Activated T-cell treated with anti-CD3 and anti-CD28 coated beads, Interleukin-2, amount 50 U/mL, for 24 hours (primary cell): Measurements from ENCODE around the gene ASCL2.
A peak's percentile ranks its signal among the peaks of the same experiment; 100 is the strongest.

Experiments
- DNase-seq: peaks from one replicate; pipeline ENCODE4 v3.0.0-alpha.2; 2020
- H3K27ac Mint-ChIP-seq: 2 replicates; pipeline ENCODE4 v1.8.0; 2020; ENCODE audit warnings: mild to moderate bottlenecking, mixed read lengths
- H3K27me3 Mint-ChIP-seq: 2 replicates; pipeline ENCODE4 v1.8.0; 2020; ENCODE audit warnings: mixed read lengths
- H3K36me3 Mint-ChIP-seq: 2 replicates; pipeline ENCODE4 v1.8.0; 2020; ENCODE audit warnings: low read depth, mixed read lengths
- H3K4me1 Mint-ChIP-seq: 2 replicates; pipeline ENCODE4 v1.8.0; 2020; ENCODE audit warnings: low read depth, mixed read lengths
- H3K4me3 Mint-ChIP-seq: 2 replicates; pipeline ENCODE4 v1.8.0; 2020; ENCODE audit warnings: mild to moderate bottlenecking, moderate library complexity, mixed read lengths
- H3K9me3 Mint-ChIP-seq: 2 replicates; pipeline ENCODE4 v1.8.0; 2020; ENCODE audit warnings: mixed read lengths

ASCL2 gene

GRCh38 chr11:2270322-2271076, at the start of gene ASCL2:
Gene ASCL2 (minus strand): TSS chr11:2270588. CDS start chr11:2270332, 256 bp downstream.
- peaks cover 44% of the 10 kb centered on the region for H3K27me3 Mint-ChIP-seq
- H3K9me3 Mint-ChIP-seq = no peaks in the 10 kb centered on the region
- peak within 1 kb of the TSS; percentile 59 for H3K27ac Mint-ChIP-seq
- peak within 1 kb of the TSS; percentile 62 for H3K4me3 Mint-ChIP-seq
- H3K4me1 Mint-ChIP-seq = peaks cover 27% of the 10 kb centered on the region
- DNase-seq = peak; percentile 50
- H3K36me3 Mint-ChIP-seq = no peaks in the 10 kb centered on the region

GRCh38 chr11:2319791-2320472, 49.5 kb upstream of the ASCL2 start:
- Mint-ChIP-seq H3K27ac (no peak overlapping the region), H3K27me3 (no peaks in the 10 kb centered on the region)

DNA sequence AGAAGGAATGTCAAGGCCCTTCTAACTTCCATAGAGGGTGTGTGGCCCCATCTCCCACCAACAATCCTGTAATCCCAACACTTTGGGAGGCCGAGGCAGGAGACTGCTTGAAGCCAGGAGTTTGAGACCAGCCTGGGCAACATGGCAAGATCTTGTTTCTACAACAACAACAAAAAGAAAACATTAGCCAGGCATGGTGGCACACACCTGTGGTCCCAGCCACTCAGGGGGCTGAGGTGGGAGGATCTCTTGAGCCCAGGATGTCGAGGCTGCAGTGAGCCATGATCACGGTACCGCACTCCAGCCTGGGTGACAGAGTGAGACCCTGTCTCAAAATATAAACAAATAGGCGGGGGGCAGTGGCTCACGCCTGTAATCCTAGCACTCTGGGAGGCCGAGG, 48.3 kb upstream of the ASCL2 start:
- DNase-seq = no peak
- H3K4me1 Mint-ChIP-seq = peaks cover 1% of the 10 kb centered on the region
- no peak overlapping the region for H3K4me3 Mint-ChIP-seq
- no peak overlapping the region for H3K27ac Mint-ChIP-seq
- H3K9me3 Mint-ChIP-seq = no peaks in the 10 kb centered on the region
- H3K36me3 Mint-ChIP-seq = no peaks in the 10 kb centered on the region
- no peaks in the 10 kb centered on the region for H3K27me3 Mint-ChIP-seq

More at GRCh38 chr11:2319791-2320472, 49.5 kb upstream of the ASCL2 start:
- no peak for DNase-seq
- Mint-ChIP-seq H3K4me3 (no peak overlapping the region), H3K36me3 (no peaks in the 10 kb centered on the region), H3K9me3 (no peaks in the 10 kb centered on the region), H3K4me1 (peaks cover 1% of the 10 kb centered on the region)

- peaks cover 1% of the 10 kb centered on the region for H3K4me1 Mint-ChIP-seq
- no peaks in the 10 kb centered on the region for H3K27me3 Mint-ChIP-seq
- H3K27ac Mint-ChIP-seq = no peak overlapping the region
- DNase-seq = no peak
- H3K36me3 Mint-ChIP-seq = no peaks in the 10 kb centered on the region
- no peak overlapping the region for H3K4me3 Mint-ChIP-seq
- H3K9me3 Mint-ChIP-seq = no peaks in the 10 kb centered on the region
These were observed 47.7 kb upstream of the ASCL2 start for GRCh38 chr11:2318123-2318522.

DNA sequence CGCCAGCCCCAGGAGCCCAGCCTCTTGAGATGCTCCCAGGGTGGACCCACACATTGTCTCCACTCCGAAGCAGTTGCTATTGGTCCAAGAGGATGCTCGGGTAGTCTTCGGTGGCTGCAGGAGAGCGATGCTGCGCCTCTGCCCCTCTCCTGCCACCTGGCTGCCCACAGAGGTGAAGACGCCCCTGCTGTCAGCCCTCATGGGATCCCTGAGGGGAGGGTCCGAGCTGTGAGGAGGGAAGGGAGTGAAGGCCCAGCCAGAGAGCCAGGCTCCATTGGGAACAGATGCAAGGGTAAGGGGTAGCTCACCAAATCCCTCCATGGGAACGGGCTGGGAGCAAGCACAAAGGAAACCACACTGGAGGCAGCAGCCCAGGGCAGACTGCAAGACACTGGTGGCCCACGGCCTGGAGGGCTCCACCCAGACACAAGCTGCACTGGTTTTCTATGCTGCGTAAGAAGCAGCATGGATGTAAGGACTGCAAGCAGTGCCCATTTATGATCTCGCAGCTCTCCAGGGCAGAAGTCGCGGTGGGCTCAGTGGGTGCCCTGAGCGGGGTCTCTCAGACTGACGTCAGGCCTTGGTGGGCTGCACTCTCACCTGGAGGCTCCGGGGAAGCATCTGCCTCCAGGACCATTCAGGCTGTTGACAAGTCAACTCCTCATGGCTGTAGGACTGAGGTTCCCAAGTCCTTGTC, 47.1 kb upstream of the ASCL2 start:
- Mint-ChIP-seq H3K36me3 (no peaks in the 10 kb centered on the region), H3K4me1 (peaks cover 4% of the 10 kb centered on the region), H3K9me3 (no peaks in the 10 kb centered on the region), H3K4me3 (no peak overlapping the region), H3K27ac (no peak overlapping the region), H3K27me3 (no peaks in the 10 kb centered on the region)
- DNase-seq = no peak

DNA sequence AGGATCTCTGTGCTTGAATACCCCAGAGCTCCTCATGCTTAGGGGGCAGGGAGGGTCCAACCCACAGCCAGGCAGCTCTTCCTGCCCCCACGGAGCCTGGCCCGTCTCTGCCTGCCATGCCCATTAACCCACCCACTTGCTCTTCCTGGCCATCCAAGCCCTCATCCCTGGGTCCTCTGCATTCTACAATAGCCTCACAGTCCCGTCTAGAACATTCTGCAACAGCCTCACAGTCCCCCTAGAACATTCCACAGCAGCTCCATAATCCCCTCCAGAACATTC, 46.5 kb upstream of the ASCL2 start:
- Mint-ChIP-seq H3K4me3 (no peak overlapping the region), H3K27ac (no peak overlapping the region), H3K4me1 (peaks cover 4% of the 10 kb centered on the region), H3K9me3 (no peaks in the 10 kb centered on the region), H3K27me3 (no peaks in the 10 kb centered on the region), H3K36me3 (no peaks in the 10 kb centered on the region)
- no peak for DNase-seq

DNA sequence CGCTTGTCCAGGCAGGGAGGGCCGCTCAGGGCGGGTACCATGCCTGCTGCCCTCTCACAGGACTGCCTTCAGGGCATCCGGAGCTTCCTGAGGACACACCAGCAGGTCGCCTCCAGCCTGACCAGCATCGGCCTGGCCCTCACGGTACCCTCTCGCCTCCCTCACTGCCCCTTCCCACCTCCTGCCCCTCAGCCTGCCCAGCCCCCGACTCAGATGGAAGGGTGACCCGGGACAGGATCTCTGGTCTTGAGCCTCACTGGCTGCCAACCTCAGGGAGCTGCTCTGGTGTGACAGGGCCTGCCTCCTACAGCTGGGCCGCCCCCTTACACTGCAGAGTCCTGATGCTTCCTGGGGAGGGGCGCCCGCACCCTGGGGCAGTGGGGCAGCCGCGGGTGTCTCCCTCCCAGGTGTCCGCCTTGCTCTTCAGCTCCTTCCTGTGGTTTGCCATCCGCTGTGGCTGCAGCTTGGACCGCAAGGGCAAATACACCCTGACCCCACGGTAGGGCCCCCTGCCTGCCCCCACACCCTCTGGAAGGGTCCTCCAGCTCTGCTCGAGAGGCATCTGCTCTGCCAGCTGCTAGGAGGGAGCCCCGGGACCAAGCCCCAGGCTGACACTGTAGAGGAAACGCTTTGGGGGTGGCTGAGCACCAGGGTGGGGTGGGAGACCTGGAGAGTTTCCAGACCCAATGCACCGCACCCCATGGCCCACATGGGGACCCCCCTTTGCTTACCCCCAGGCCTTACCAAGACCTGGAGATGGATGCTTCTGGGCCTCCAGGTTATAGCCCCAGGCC, 46.0 kb upstream of the ASCL2 start:
- DNase-seq = no peak
- H3K27me3 Mint-ChIP-seq = no peaks in the 10 kb centered on the region
- H3K27ac Mint-ChIP-seq = no peak overlapping the region
- H3K9me3 Mint-ChIP-seq = no peaks in the 10 kb centered on the region
- H3K36me3 Mint-ChIP-seq = no peaks in the 10 kb centered on the region
- H3K4me1 Mint-ChIP-seq = peaks cover 4% of the 10 kb centered on the region
- H3K4me3 Mint-ChIP-seq = no peak overlapping the region

- Mint-ChIP-seq H3K4me1 (peaks cover 4% of the 10 kb centered on the region), H3K4me3 (no peak overlapping the region), H3K27ac (no peak overlapping the region), H3K36me3 (no peaks in the 10 kb centered on the region), H3K9me3 (no peaks in the 10 kb centered on the region), H3K27me3 (no peaks in the 10 kb centered on the region)
- no peak for DNase-seq
These were observed 45.2 kb upstream of the ASCL2 start for GRCh38 chr11:2315395-2316168.

- no peak for DNase-seq
- Mint-ChIP-seq H3K36me3 (no peaks in the 10 kb centered on the region), H3K4me3 (no peak overlapping the region), H3K27ac (no peak overlapping the region), H3K27me3 (no peaks in the 10 kb centered on the region), H3K9me3 (no peaks in the 10 kb centered on the region), H3K4me1 (peaks cover 4% of the 10 kb centered on the region)
These were observed 44.4 kb upstream of the ASCL2 start for GRCh38 chr11:2314525-2315394.

DNA sequence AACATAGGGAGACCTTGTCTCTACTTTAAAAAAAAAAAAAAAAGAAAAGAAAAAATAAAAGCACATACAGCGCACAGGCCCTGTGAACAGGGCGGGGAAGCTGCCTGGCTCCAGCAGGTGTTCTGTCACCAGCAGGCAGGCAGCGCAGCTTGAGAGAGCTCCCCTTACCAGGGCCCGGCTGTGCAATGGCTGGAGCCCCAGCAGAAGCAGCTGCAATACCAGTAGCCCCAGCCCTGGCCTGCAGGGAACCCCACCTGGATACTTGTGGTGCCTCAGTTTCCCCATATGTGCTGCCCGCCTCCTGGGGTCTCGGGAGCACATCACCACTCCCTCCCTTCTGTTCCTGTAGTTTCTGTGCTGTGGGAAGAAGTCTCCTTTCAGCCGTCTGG, 43.7 kb upstream of the ASCL2 start:
- Mint-ChIP-seq H3K4me3 (no peak overlapping the region), H3K36me3 (no peaks in the 10 kb centered on the region), H3K4me1 (peaks cover 4% of the 10 kb centered on the region), H3K9me3 (no peaks in the 10 kb centered on the region), H3K27ac (no peak overlapping the region), H3K27me3 (no peaks in the 10 kb centered on the region)
- DNase-seq = no peak

DNA sequence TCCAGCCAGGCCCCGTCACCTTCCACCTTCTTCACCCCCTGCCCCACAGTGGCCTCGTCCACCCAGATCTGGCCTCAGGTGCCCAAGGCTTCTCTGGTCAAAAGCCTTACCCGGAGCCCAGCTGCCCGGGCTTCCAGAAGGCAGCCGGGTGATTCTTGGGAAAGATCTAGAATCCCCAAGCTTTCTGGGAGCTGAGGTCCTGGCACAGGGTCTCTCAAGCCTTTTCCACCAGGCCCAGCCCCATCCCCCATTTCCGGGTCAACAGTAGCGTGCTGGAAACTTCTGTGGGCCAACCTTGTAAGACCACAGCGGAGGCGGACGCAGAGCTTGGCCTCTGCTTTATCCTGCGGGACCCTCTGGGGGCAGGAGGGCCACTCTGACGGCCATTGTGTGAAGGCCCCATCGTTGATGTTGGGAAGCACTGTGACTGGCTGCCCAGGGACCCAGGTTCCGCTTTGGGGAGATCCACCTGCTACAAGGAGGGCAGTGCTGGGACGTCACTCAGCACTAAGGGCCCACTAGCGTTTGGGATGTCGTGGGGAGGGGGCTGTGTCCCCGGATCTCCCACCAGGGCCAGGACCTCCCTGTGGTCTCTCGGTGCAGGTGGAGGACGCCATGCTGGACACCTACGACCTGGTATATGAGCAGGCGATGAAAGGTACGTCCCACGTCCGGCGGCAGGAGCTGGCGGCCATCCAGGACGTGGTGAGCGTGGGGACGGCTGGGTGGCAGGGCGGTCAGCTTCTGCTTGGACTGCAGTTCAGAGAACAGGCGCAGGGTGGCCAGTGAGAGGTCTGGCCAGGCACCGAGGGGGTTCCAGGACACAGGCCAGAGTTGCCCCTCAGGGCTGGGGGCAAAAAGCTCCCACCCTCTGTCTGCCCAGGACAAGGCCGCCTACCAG, 42.9 kb upstream of the ASCL2 start:
- H3K9me3 Mint-ChIP-seq = no peaks in the 10 kb centered on the region
- H3K36me3 Mint-ChIP-seq = no peaks in the 10 kb centered on the region
- peaks cover 4% of the 10 kb centered on the region for H3K4me1 Mint-ChIP-seq
- no peaks in the 10 kb centered on the region for H3K27me3 Mint-ChIP-seq
- H3K4me3 Mint-ChIP-seq = no peak overlapping the region
- DNase-seq = no peak
- no peak overlapping the region for H3K27ac Mint-ChIP-seq

- no peaks in the 10 kb centered on the region for H3K36me3 Mint-ChIP-seq
- H3K27me3 Mint-ChIP-seq = no peaks in the 10 kb centered on the region
- no peak overlapping the region for H3K27ac Mint-ChIP-seq
These were observed 42.0 kb upstream of the ASCL2 start for GRCh38 chr11:2312232-2313042.

More at GRCh38 chr11:2312232-2313042, 42.0 kb upstream of the ASCL2 start:
- H3K4me1 Mint-ChIP-seq = peaks cover 7% of the 10 kb centered on the region
- no peaks in the 10 kb centered on the region for H3K9me3 Mint-ChIP-seq
- no peak for DNase-seq
- no peak overlapping the region for H3K4me3 Mint-ChIP-seq
